HPDE6-E6E7 (cell line): ENCODE measurements around the gene NSUN6.
"Not testable (repeated sequence)": the region's sequence is repeated elsewhere in the genome, so short reads cannot be mapped to it uniquely, and the experiment has no call there.

Experiments
- DNase-seq: peaks from one replicate; pipeline ENCODE4 v3.0.0; 2011; ENCODE audit warnings: missing footprints; ENCODE audit errors: extremely low spot score

Gene NSUN6

GRCh38 chr10:18659819-18660535, 8.6 kb upstream of the NSUN6 start:
- peak; percentile 13 for DNase-seq

- DNase-seq: peak; percentile 48
These were observed 7.9 kb upstream of the NSUN6 start, which contains the start of gene ARL5B for GRCh38 chr10:18659125-18659818. TSS of gene ARL5B (plus strand) at chr10:18659431. CDS start at chr10:18659638, 207 bp downstream.

- no peak for DNase-seq
These were observed 7.1 kb upstream of the NSUN6 start for GRCh38 chr10:18658271-18659124.

GRCh38 chr10:18656724-18657123, 5.3 kb upstream of the NSUN6 start:
- no peak for DNase-seq

- DNase-seq: no peak
These were observed 1.7 kb upstream of the NSUN6 start for GRCh38 chr10:18653112-18653511.

- no peak for DNase-seq
These were observed 886 bp downstream of the NSUN6 start for GRCh38 chr10:18650404-18650997.

- no peak for DNase-seq
These were observed 1.9 kb downstream of the NSUN6 start for GRCh38 chr10:18649364-18649959.

GRCh38 chr10:18647945-18648344, 3.4 kb downstream of the NSUN6 start:
- no peak for DNase-seq

GRCh38 chr10:18647151-18647550, 4.2 kb downstream of the NSUN6 start:
- no peak for DNase-seq

- DNase-seq: not testable (repeated sequence)
These were observed 11.7 kb downstream of the NSUN6 start for GRCh38 chr10:18639719-18640118.

- not testable (repeated sequence) for DNase-seq
These were observed 14.0 kb downstream of the NSUN6 start for GRCh38 chr10:18637400-18637799.

- no peak for DNase-seq
These were observed 15.4 kb downstream of the NSUN6 start for GRCh38 chr10:18635995-18636394.

- DNase-seq: not testable (repeated sequence)
These were observed 18.9 kb downstream of the NSUN6 start for GRCh38 chr10:18632500-18632899.

- not testable (repeated sequence) for DNase-seq
These were observed 23.9 kb downstream of the NSUN6 start for GRCh38 chr10:18627452-18628018.

- DNase-seq: no peak
These were observed 25.5 kb downstream of the NSUN6 start for GRCh38 chr10:18625886-18626285.

GRCh38 chr10:18623671-18624070, 27.7 kb downstream of the NSUN6 start:
- DNase-seq: not testable (repeated sequence)

- DNase-seq: no peak
These were observed 30.5 kb downstream of the NSUN6 start for GRCh38 chr10:18620856-18621255.

- DNase-seq: no peak
These were observed 32.4 kb downstream of the NSUN6 start for GRCh38 chr10:18619016-18619415.

- no peak for DNase-seq
These were observed 35.0 kb downstream of the NSUN6 start for GRCh38 chr10:18616337-18616736.

GRCh38 chr10:18615618-18616017, 35.8 kb downstream of the NSUN6 start:
- no peak for DNase-seq

GRCh38 chr10:18611168-18611567, 40.2 kb downstream of the NSUN6 start:
- no peak for DNase-seq
